IMR-90 (cell line): ENCODE data around the gene RAVER2.

Experiments used
- CHD1 ChIP-seq: IDR thresholded peaks from 2 replicates; pipeline ENCODE4 v1.6.1; 2012; ENCODE audit warnings: low read depth, low read length, improper control_type of control experiment
- CTCF ChIP-seq: conservative IDR thresholded peaks from 2 replicates; pipeline ENCODE4 v1.5.1; 2012; ENCODE audit warnings: mild to moderate bottlenecking, low read depth, low read length, improper control_type of control experiment
- FOS ChIP-seq: fragments of 150-350 bp; IDR thresholded peaks from 2 replicates; pipeline ENCODE4 v1.6.1; 2016; ENCODE audit warnings: low read depth, low read length
- MXI1 ChIP-seq: IDR thresholded peaks from 2 replicates; pipeline ENCODE4 v1.6.1; 2012; ENCODE audit warnings: low read depth, mild to moderate bottlenecking, low read length, moderate library complexity, borderline replicate concordance
- POLR2A ChIP-seq: IDR thresholded peaks from 2 replicates; pipeline ENCODE4 v1.6.1; 2012; ENCODE audit warnings: mild to moderate bottlenecking, low read depth, low read length
- RCOR1 ChIP-seq: IDR thresholded peaks from 2 replicates; pipeline ENCODE4 v1.6.1; 2012; ENCODE audit warnings: mild to moderate bottlenecking, low read length, improper control_type of control experiment; ENCODE audit not compliant: insufficient replicate concordance
- RFX5 ChIP-seq: IDR thresholded peaks from 2 replicates; pipeline ENCODE4 v1.8.0; 2012; ENCODE audit warnings: low read depth, mild to moderate bottlenecking, low read length, moderate library complexity

- TF ChIP-seq RFX5 (no peak), RCOR1 (no peak), CTCF (peak; percentile 38), MXI1 (no peak), CHD1 (no peak), FOS (no peak), POLR2A (no peak)
These were observed 116.7 kb downstream of the RAVER2 start for GRCh38 chr1:64861611-64862010.
